IPS-15b (cell line): ENCODE measurements around the gene ABCG1.

Experiments used
- H3K27me3 ChIP-seq: one replicate; pipeline ENCODE4 v1.6.1; 2013; ENCODE audit warnings: low read length; ENCODE audit not compliant: control insufficient read depth, insufficient read depth
- H3K36me3 ChIP-seq: one replicate; pipeline ENCODE4 v1.6.1; 2013; ENCODE audit warnings: low read length; ENCODE audit not compliant: control insufficient read depth, insufficient read depth
- H3K4me1 ChIP-seq: one replicate; pipeline ENCODE4 v1.6.1; 2013; ENCODE audit warnings: mild to moderate bottlenecking, low read length; ENCODE audit not compliant: control insufficient read depth, insufficient read depth
- H3K4me3 ChIP-seq: one replicate; pipeline ENCODE4 v1.5.1; 2013; ENCODE audit warnings: low read depth, low read length
- H3K9ac ChIP-seq: one replicate; pipeline ENCODE4 v1.6.1; 2013; ENCODE audit warnings: low read depth, mild to moderate bottlenecking, low read length
- H3K9me3 ChIP-seq: one replicate; pipeline ENCODE4 v1.6.1; 2013; ENCODE audit warnings: mild to moderate bottlenecking, low read length; ENCODE audit not compliant: control insufficient read depth, insufficient read depth

Gene ABCG1

GRCh38 chr21:42208801-42209490, 10.0 kb upstream of the ABCG1 start:
- Histone ChIP-seq H3K9ac (no peak overlapping the region), H3K27me3 (peaks cover 2% of the 10 kb centered on the region)

GRCh38 chr21:42209801-42210479, 9.0 kb upstream of the ABCG1 start:
- H3K4me1 ChIP-seq = peaks cover 5% of the 10 kb centered on the region
- no peak overlapping the region for H3K4me3 ChIP-seq
- H3K9ac ChIP-seq = no peak overlapping the region
- peaks cover 2% of the 10 kb centered on the region for H3K27me3 ChIP-seq
- no peaks in the 10 kb centered on the region for H3K9me3 ChIP-seq
- no peaks in the 10 kb centered on the region for H3K36me3 ChIP-seq

More at GRCh38 chr21:42208801-42209490, 10.0 kb upstream of the ABCG1 start:
- H3K4me1 ChIP-seq = peaks cover 5% of the 10 kb centered on the region
- H3K4me3 ChIP-seq = no peak overlapping the region
- no peaks in the 10 kb centered on the region for H3K36me3 ChIP-seq
- no peaks in the 10 kb centered on the region for H3K9me3 ChIP-seq

GRCh38 chr21:42212266-42212665, 6.7 kb upstream of the ABCG1 start:
- Histone ChIP-seq H3K4me3 (no peak overlapping the region), H3K36me3 (no peaks in the 10 kb centered on the region), H3K9ac (no peak overlapping the region), H3K9me3 (peaks cover 5% of the 10 kb centered on the region), H3K27me3 (peaks cover 11% of the 10 kb centered on the region), H3K4me1 (peaks cover 5% of the 10 kb centered on the region)

DNA sequence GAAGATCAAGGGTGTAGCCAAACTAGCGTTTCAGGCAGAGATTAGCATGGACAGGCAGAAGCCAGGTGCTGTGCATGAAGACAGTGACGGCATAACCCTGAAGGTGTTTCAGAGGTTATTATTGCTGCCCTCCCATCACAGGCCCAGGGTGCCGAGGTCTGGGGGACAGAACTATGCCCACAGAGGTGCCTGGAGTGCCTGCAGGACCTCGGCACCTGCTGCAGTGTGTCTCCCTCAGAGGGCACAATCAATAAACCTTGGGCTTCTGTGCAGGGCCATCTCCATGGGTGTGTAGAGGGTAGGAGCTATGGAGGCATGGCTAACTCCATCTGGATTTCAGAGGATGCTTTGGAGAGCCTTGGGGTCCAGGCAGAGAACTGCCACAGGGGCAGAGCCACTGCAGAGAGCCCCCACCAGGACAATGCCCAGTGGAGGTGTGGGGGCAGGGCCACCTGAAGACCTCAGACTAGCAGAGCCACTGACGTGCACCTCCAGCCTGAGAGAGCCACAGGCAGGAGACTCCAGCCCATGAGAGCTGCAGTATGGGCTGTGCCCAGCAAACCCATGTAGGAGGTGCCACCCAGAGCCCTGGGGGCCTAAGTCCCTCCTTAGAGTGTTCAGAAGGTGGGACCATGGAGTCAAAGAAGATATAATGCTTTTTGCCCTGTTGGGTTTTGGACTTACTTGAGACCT, 5.7 kb upstream of the ABCG1 start:
- Histone ChIP-seq H3K36me3 (no peaks in the 10 kb centered on the region), H3K9ac (no peak overlapping the region), H3K9me3 (peaks cover 5% of the 10 kb centered on the region), H3K4me1 (peaks cover 4% of the 10 kb centered on the region), H3K4me3 (no peak overlapping the region), H3K27me3 (peaks cover 18% of the 10 kb centered on the region)

- Histone ChIP-seq H3K27me3 (peaks cover 22% of the 10 kb centered on the region), H3K4me1 (peaks cover 2% of the 10 kb centered on the region), H3K4me3 (no peak overlapping the region), H3K9ac (no peak overlapping the region), H3K9me3 (peaks cover 5% of the 10 kb centered on the region), H3K36me3 (no peaks in the 10 kb centered on the region)
Measured at GRCh38 chr21:42214081-42214750, 4.7 kb upstream of the ABCG1 start.

GRCh38 chr21:42214921-42215320, 4.0 kb upstream of the ABCG1 start:
- Histone ChIP-seq H3K36me3 (no peaks in the 10 kb centered on the region), H3K9ac (no peak overlapping the region), H3K4me1 (peaks cover under 1% of the 10 kb centered on the region), H3K4me3 (no peak overlapping the region), H3K9me3 (peaks cover 5% of the 10 kb centered on the region), H3K27me3 (peaks cover 24% of the 10 kb centered on the region)

DNA sequence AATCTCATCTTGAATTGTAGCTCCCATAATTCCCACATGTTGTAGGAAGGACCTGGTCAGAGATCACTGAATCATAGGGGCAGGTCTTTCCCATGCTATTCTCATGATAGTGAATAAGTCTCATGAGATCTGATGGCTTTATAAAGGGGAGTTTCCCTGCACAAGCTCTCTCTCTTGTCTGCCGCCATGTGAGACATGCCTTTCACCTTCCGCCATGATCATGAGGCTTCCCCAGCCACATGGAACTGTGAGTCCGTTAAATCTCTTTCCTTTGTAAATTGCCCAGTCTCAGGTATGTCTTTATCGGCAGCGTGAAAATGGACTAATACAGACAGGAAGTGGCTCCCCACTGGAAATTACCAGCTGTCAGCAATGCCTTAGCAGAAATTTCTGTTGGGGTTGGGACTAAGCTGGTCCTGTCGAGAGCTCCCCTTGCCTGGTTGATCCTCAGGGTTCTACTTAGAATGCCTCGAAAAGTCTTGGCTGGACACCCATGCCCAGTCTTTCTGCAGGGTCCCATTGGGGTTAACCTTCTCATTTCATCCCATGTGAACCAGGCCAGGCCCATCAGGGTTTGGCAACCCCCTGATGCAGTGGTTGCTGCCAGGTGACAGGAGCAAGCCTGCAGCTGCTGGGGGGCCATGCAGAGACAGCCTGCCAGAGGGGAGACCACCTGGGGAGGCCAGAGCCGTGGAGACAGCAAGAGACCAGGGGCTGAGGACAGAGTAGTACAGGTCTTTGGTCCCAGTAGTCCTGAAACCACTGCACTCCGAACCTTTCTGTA, 2.8 kb upstream of the ABCG1 start:
- Histone ChIP-seq H3K36me3 (no peaks in the 10 kb centered on the region), H3K27me3 (peaks cover 36% of the 10 kb centered on the region), H3K4me3 (no peak overlapping the region), H3K9me3 (peaks cover 5% of the 10 kb centered on the region), H3K4me1 (no peaks in the 10 kb centered on the region), H3K9ac (no peak overlapping the region)

- H3K4me1 ChIP-seq = no peaks in the 10 kb centered on the region
- no peak overlapping the region for H3K9ac ChIP-seq
- no peak overlapping the region for H3K4me3 ChIP-seq
- peaks cover 44% of the 10 kb centered on the region for H3K27me3 ChIP-seq
- H3K9me3 ChIP-seq = peaks cover 5% of the 10 kb centered on the region
- no peaks in the 10 kb centered on the region for H3K36me3 ChIP-seq
Measured at GRCh38 chr21:42216726-42217572, 2.0 kb upstream of the ABCG1 start.

GRCh38 chr21:42219606-42220137, 732 bp downstream of the ABCG1 start:
- peaks cover 5% of the 10 kb centered on the region for H3K9me3 ChIP-seq
- H3K4me1 ChIP-seq = no peaks in the 10 kb centered on the region
- no peak overlapping the region for H3K9ac ChIP-seq
- no peaks in the 10 kb centered on the region for H3K36me3 ChIP-seq
- H3K4me3 ChIP-seq = peak overlapping the region; percentile 75
- H3K27me3 ChIP-seq = peaks cover 48% of the 10 kb centered on the region

DNA sequence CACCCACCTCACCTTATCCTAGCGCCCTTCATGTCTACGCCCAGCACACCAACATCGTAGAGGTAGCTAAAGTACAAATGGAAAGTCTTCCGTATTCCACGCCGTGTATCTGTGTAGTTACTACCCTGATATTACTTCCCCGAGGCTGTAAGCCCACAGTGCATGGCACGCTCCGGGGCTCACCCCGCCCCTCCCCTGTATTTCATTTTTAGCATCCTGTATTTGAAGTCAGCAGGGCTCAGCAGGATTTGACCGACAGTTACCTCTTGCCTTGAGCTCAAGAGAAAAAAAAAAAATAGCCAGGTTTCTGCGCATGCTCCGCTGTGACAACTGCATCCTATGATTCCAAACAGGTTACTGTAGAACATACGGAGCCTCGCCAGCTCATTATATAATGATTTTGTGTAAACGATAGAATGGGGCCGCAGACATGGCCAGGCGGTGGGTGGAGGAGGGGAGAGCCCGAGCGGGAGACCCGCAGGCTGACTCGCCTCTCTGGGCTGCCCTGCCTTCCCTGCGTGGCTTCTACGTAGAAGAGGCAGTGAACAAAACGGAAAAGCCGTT, 1.3 kb downstream of the ABCG1 start:
- Histone ChIP-seq H3K27me3 (peaks cover 48% of the 10 kb centered on the region), H3K4me3 (peak overlapping the region; percentile 75), H3K4me1 (no peaks in the 10 kb centered on the region), H3K9ac (no peak overlapping the region), H3K36me3 (no peaks in the 10 kb centered on the region), H3K9me3 (peaks cover 5% of the 10 kb centered on the region)
